Stimulated activated naive CD8-positive, alpha-beta T cell treated with anti-CD3 and anti-CD28 coated beads, Interleukin-15, amount 100 ng/mL, for 72 hours (primary cell): Measurements from ENCODE around the gene PDLIM7.

Experiments
- ATAC-seq: fragments of 150-1000 bp; cut with Tn5 transposase; 2 replicates; pipeline ENCODE4 v1.10.0; 2021; ENCODE audit warnings: mild to moderate bottlenecking, moderate library complexity
- DNase-seq, 2 donors: peaks; one replicate each; pipeline ENCODE4 v3.0.0; 2021 to 2022
- H3K27ac Mint-ChIP-seq, 2 donors: one replicate each; pipeline ENCODE4 v1.8.0; 2022; ENCODE audit warnings: mild to moderate bottlenecking in 2 of 2, mixed read lengths in 2 of 2, moderate library complexity in 2 of 2
- H3K27me3 Mint-ChIP-seq: one replicate; pipeline ENCODE4 v1.8.0; 2022; ENCODE audit warnings: mixed read lengths
- H3K4me1 Mint-ChIP-seq: one replicate; pipeline ENCODE4 v1.8.0; 2022; ENCODE audit warnings: mild to moderate bottlenecking, mixed read lengths
- H3K4me3 Mint-ChIP-seq, 2 donors: one replicate each; pipeline ENCODE4 v1.8.0; 2022; ENCODE audit warnings: mild to moderate bottlenecking in 2 of 2, mixed read lengths in 2 of 2, moderate library complexity in 1 of 2
- H3K9me3 Mint-ChIP-seq, 2 donors: one replicate each; pipeline ENCODE4 v1.8.0; 2022; ENCODE audit warnings: mixed read lengths in 2 of 2

Gene PDLIM7

DNA sequence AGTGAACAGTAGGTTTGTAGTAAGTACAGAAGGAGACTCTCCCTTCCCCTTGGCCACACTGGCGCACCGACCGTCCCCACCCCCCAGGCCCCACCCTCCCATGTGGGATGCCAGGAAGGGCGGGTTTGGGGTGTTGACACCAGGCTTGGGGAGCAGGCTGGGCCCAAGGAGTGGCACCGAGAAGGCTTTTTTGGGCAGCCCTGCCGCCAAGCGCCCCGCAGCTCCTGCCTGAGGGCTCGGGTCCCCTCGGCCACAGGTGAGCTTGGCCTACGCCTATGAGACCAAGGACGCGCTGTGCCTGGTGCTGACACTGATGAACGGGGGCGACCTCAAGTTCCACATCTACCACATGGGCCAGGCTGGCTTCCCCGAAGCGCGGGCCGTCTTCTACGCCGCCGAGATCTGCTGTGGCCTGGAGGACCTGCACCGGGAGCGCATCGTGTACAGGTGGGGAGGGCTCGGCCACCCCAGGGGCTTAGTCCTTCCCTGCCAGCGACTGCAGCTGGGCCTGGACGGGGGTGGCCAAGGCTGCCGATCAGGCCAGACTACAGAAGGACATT is 63.7 kb downstream of the PDLIM7 start:
- no peak overlapping the region for H3K4me3 Mint-ChIP-seq
- ATAC-seq (no peak), DNase-seq (no peak)
- peak overlapping the region in 1 of 2 donors; percentile 90 for H3K27ac Mint-ChIP-seq
- peaks cover 94% of the 10 kb centered on the region for H3K4me1 Mint-ChIP-seq
- H3K9me3 Mint-ChIP-seq, result no peaks in the 10 kb centered on the region
- no peaks in the 10 kb centered on the region for H3K27me3 Mint-ChIP-seq
